Stimulated activated CD8-positive, alpha-beta memory T cell treated with anti-CD3 and anti-CD28 coated beads, Interleukin-15, amount 100 ng/mL, for 48 hours (primary cell): Measurements from ENCODE around the gene GADD45GIP1.

ENCODE experiments used
- DNase-seq, 2 donors: peaks; one replicate each; pipeline ENCODE4 v3.0.0-alpha.2; 2020; ENCODE audit warnings: low read depth in 2 of 2

The GADD45GIP1 gene

GRCh38 chr19:12956446-12957388 is at the start of gene GADD45GIP1:
GADD45GIP1 (minus strand) TSS chr19:12957223; CDS start chr19:12957212, 11 bp downstream.
- peak; percentile 83 for DNase-seq

DNA sequence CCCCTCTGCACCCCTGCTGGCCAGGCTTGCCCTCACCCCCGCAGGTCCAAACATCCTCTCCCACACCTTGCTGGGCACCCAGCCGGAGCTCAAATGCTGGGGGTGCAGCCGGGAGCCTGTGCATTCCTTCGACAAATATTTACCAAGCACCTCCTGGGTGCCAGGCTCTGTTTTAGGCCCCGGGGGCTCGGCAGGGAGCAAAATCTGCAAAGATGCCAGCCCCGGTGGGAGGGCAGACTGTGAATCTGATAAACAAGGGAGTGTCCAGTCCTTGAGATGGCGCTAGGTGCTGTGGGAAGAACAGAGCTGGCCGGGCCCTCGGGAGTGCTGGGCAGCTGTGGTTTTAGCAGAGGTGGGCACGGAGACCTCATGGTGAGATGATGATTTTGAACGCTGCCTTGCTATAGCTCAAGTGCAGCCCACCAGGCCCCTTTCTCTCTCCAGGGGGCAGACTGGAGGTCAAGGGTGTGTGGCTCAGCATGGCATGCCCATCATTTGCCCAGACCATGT is 48.9 kb upstream of the GADD45GIP1 start:
- no peak for DNase-seq

DNA sequence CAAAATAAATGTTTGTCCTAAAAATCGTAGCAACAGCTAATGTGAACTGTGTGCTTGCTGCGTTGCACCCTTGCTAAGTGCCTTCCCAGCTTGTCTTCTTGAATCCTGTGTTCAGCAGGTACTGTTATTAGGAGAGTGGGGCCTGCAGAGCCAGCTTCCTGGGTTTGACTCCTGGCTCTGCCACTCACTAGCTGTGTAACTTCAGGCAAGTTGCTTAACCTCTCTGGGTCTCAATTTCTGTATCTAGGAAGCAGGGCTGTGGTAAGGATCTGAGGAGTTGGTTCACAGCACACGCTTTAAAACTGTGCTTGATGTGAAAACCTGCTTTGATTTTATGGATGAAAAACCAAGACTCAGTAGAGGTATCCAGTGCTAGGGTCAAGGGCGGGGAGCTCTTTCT is 48.2 kb upstream of the GADD45GIP1 start:
- DNase-seq: no peak

DNA sequence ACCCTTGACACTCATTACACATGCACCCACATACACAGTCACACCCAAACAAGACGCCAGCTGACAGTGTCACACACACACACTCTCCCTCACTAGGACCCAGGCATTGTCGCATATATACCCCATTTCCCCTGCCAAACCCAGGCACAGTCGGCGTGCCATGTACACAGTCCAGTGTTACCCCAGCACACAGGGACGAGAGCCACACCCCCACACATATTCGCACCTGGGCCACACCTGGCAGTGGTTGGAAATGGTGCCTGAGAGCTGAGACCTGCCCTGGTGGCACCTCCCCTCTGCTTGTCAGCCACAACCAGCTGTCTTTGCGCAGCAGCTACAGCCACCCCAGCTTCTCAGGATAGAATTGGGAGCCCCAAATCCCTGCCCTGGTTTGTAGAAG is 47.2 kb upstream of the GADD45GIP1 start:
- no peak for DNase-seq

- no peak for DNase-seq
These were observed 46.1 kb upstream of the GADD45GIP1 start for GRCh38 chr19:13003081-13003480.

- DNase-seq: no peak
These were observed 45.3 kb upstream of the GADD45GIP1 start for GRCh38 chr19:13002166-13002898.

- no peak for DNase-seq
These were observed 44.6 kb upstream of the GADD45GIP1 start for GRCh38 chr19:13001502-13002165.

GRCh38 chr19:13001166-13001501 is 44.1 kb upstream of the GADD45GIP1 start:
- no peak for DNase-seq

GRCh38 chr19:12997967-12998940 is 41.2 kb upstream of the GADD45GIP1 start:
- no peak for DNase-seq

DNA sequence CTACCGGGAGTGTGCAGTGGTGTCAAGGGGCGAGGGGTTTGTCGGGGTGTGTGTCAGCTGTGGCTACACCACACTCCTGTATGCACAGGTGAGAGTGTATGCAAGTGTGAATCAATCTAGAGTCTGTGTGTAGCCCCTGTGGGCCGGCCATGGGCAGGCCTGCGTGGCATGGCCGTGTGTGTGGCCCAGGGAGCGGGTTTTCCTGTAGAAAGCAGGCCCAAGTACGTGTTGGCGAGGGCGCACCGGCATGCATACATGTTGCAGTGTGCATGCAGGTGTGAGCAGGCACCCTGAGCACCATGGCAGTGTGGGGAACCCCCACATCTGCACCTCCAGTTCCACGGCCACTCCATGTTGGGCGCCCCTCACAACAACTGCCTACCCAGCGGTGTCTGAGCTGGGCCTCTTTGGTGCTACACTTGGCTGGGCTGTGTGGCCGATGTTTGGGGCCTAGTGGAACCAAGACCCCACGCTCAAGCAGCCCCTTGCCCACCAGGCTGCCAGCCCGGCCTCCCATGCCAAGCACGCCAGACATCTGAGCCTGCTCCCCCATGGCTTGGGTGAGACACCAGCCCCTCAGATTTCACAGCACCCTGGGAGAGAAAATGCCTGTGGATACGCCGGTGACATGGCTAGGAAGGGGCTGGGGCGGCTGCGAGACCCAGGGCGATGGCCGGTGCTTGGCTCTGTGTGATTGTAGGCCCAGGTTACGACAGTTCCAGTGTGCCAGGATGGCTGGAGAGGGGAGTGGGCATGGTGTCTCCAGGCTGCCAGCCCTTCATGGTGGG is 40.4 kb upstream of the GADD45GIP1 start:
- no peak for DNase-seq

- DNase-seq: no peak
These were observed 39.5 kb upstream of the GADD45GIP1 start for GRCh38 chr19:12996406-12997094.

DNA sequence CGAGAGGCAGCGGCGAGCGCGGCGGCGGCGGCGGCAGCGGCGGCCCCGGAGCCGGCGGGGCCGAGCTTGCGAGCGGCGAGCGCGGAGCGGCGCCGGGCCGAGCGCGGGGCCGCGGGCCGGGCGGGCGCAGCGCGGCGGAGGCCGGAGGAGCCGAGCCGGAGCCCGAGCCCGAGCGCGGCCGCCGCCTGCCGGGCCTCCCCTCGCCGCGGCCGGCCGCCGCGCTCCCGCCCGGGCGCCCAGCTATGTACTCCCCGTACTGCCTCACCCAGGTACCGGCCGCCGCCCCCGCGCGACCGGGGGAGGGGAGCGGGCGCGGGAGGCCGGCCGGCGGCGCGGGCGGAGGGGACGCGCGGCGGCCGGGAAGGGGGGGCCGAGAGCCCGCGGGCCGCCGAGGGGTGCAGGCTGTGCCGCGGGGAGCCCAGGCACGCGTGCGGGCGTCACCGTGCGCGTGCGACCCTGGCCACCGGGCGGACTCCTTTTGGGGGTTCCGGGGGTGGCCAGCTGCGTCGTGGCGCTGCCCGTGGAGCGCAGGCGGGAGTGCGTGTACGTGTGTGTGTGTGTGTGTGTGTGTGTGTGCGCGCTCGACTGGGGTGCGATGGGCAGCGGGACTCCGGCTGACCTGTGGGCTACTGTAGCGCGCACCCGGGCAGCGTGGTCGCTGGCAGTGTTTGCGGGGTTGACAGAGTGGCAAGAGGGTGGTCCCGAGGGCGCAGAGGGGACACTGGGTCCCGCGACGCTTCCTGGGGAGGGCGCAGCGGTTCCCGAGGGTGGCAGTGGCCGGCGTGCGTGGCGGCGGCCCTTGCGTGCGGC is 38.8 kb upstream of the GADD45GIP1 start:
- no peak for DNase-seq

- peak in 1 of 2 donors; percentile 32 for DNase-seq
These were observed 37.9 kb upstream of the GADD45GIP1 start, which contains the start of gene NFIX for GRCh38 chr19:12994701-12995595. NFIX (plus strand) TSS chr19:12995475; CDS start chr19:12995838, 363 bp downstream.

GRCh38 chr19:12993562-12993961 is 36.5 kb upstream of the GADD45GIP1 start:
- no peak for DNase-seq

GRCh38 chr19:12992729-12993128 is 35.7 kb upstream of the GADD45GIP1 start:
- DNase-seq: no peak

- no peak for DNase-seq
These were observed 34.3 kb upstream of the GADD45GIP1 start for GRCh38 chr19:12991296-12991695.

- DNase-seq: no peak
These were observed 33.8 kb upstream of the GADD45GIP1 start for GRCh38 chr19:12990853-12991252.
